HG02678 (cell line): Measurements from ENCODE around the gene CERS2.
A peak's percentile ranks its signal among the peaks of the same experiment; 100 is the strongest.

Source experiments
- ATAC-seq: cut with Tn5 transposase; IDR thresholded peaks from one replicate; pipeline ENCODE4 v1.9.1; 2021; ENCODE audit warnings: mild to moderate bottlenecking, moderate library complexity; ENCODE audit not compliant: unreplicated experiment

CERS2 gene

GRCh38 chr1:150922519-150922975 is 52.1 kb downstream of the CERS2 start:
- peak; percentile 48 for ATAC-seq

DNA sequence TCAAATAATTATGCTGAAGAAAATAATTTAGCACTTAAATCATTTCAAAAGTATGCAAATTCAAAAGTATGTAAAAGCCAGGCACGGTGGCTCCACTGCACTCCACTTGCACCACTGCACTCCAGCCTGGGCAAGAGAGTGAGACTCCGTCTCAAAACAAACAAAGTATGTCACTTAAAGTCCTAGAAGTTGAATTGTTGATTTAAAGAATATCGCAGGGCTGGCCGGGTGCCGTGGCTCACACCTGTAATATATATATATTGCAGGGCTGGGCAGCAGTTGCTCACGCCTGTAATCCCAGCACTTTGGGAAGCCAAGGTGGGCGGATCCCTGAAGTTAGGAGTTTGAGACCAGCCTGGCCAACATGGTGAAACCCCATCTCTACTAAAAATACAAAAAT is 57.2 kb downstream of the CERS2 start:
- ATAC-seq = no peak
